HG02938 (cell line): ENCODE results near the gene VGLL2.

Source experiments
- ATAC-seq: cut with Tn5 transposase; IDR thresholded peaks from one replicate; pipeline ENCODE4 v1.9.1; 2021; ENCODE audit warnings: mild to moderate bottlenecking, moderate library complexity; ENCODE audit not compliant: unreplicated experiment

Gene VGLL2

GRCh38 chr6:117309611-117310010, 44.3 kb downstream of the VGLL2 start:
- no peak for ATAC-seq

DNA sequence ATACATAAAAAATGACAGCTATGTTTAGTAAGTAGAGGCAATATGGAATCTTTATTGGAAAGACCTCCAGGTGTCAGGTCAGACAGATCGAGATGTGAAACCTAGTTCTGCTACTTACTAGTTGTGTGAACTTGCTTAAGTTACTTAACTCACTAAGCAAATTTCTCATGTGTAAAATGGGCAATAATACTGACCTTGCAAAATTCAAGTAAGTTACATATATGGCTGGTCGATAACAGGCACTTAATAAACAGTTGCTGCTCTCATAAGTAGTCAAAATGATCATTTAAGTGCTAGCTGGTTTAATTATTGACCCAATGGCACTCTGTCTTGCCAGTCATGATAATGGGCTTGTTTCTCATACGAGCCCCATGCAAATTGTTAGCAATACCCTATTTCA, 46.0 kb downstream of the VGLL2 start:
- ATAC-seq, result no peak

GRCh38 chr6:117311726-117312125, 46.4 kb downstream of the VGLL2 start:
- no peak for ATAC-seq

- ATAC-seq, result no peak
These were observed 51.9 kb downstream of the VGLL2 start for GRCh38 chr6:117317261-117317660.
